Neural cell (in vitro differentiated cells): ENCODE measurements around the gene ASPSCR1. TPM values are rescaled to one million over a fixed set of nuclear protein-coding genes. Genes with fewer than 3 reads are reported as not detected.
A peak's percentile ranks its signal among the peaks of the same experiment; 100 is the strongest.

ENCODE experiments used
- H2AFZ ChIP-seq: fragments of 200-600, 300-800 bp; sonication (generic), shearing (Covaris generic); 2 replicates; pipeline ENCODE4 v1.6.0; 2014; ENCODE audit warnings: low read depth, mild to moderate bottlenecking, antibody characterized with exemption, low read length, moderate library complexity
- H3F3A ChIP-seq: fragments of 200-600 bp; shearing (Covaris generic); 2 replicates; pipeline ENCODE4 v1.6.1; 2016; ENCODE audit warnings: mild to moderate bottlenecking, moderate library complexity, mixed read lengths, antibody characterized with exemption, low read length; ENCODE audit not compliant: insufficient read depth, poor library complexity, severe bottlenecking
- H3K27ac ChIP-seq: fragments of 200-600, 300-800 bp; sonication (generic), shearing (Covaris generic); 2 replicates; pipeline ENCODE4 v1.5.1; 2014; ENCODE audit warnings: mild to moderate bottlenecking, low read length, moderate library complexity
- H3K27me3 ChIP-seq: fragments of 300-800, 200-600 bp; sonication (generic), shearing (Covaris generic); 2 replicates; pipeline ENCODE4 v1.6.0; 2014; ENCODE audit warnings: mild to moderate bottlenecking, low read depth, low read length, moderate library complexity; ENCODE audit not compliant: insufficient read depth
- H3K36me3 ChIP-seq: fragments of 300-800, 200-600 bp; sonication (generic), shearing (Covaris generic); 2 replicates; pipeline ENCODE4 v1.5.1; 2014; ENCODE audit warnings: mild to moderate bottlenecking, antibody characterized with exemption, low read length, moderate library complexity; ENCODE audit not compliant: insufficient read depth
- H3K4me2 ChIP-seq: fragments of 300-800, 200-600 bp; sonication (generic), shearing (Covaris generic); 2 replicates; pipeline ENCODE4 v1.6.0; 2014; ENCODE audit warnings: mild to moderate bottlenecking, low read length
- H3K4me3 ChIP-seq: fragments of 300-800, 200-600 bp; sonication (generic), shearing (Covaris generic); 2 replicates; pipeline ENCODE4 v1.5.1; 2014; ENCODE audit warnings: mild to moderate bottlenecking, low read length, moderate library complexity
- H3K79me2 ChIP-seq: fragments of 200-600 bp; shearing (Covaris generic); replicated peaks from 2 replicates; pipeline ENCODE4 v1.6.0; 2014; ENCODE audit warnings: mild to moderate bottlenecking, low read length, moderate library complexity; ENCODE audit not compliant: insufficient read depth
- H3K9ac ChIP-seq: fragments of 300-800, 200-600 bp; sonication (generic), shearing (Covaris generic); 2 replicates; pipeline ENCODE4 v1.6.1; 2016; ENCODE audit warnings: mild to moderate bottlenecking, low read length, mixed read lengths
- H3K9me2 ChIP-seq: fragments of 200-600 bp; shearing (Covaris generic); 2 replicates; pipeline ENCODE4 v1.6.1; 2016; ENCODE audit warnings: mild to moderate bottlenecking, low read length, mixed read lengths; ENCODE audit not compliant: insufficient read depth
- H3K9me3 ChIP-seq: fragments of 200-600, 300-800 bp; sonication (generic), shearing (Covaris generic); 2 replicates; pipeline ENCODE4 v1.6.1; 2016; ENCODE audit warnings: mild to moderate bottlenecking, mixed run types, low read length, moderate library complexity, mixed read lengths
- H4K20me1 ChIP-seq: fragments of 200-600 bp; shearing (Covaris generic); 2 replicates; pipeline ENCODE4 v1.6.1; 2016; ENCODE audit warnings: mild to moderate bottlenecking, mixed run types; ENCODE audit not compliant: insufficient read depth
- CTCF ChIP-seq: fragments of 450-650 bp; IDR thresholded peaks from 2 replicates; pipeline ENCODE4 v1.5.1; 2014; ENCODE audit warnings: antibody characterized with exemption, mild to moderate bottlenecking, moderate library complexity; ENCODE audit not compliant: poor library complexity, severe bottlenecking
- EP300 ChIP-seq: fragments of 450-650 bp; conservative IDR thresholded peaks from 2 replicates; pipeline ENCODE4 v1.6.1; 2014; ENCODE audit warnings: antibody characterized with exemption, mild to moderate bottlenecking, moderate library complexity; ENCODE audit not compliant: poor library complexity, severe bottlenecking
- EZH2 ChIP-seq: fragments of 200-600, 300-800 bp; shearing (Covaris generic), sonication (generic); IDR thresholded peaks from 2 replicates; pipeline ENCODE4 v1.6.1; 2014; ENCODE audit warnings: antibody characterized with exemption, low read length, borderline replicate concordance, mild to moderate bottlenecking; ENCODE audit not compliant: insufficient read depth, poor library complexity, severe bottlenecking
- MXI1 ChIP-seq: fragments of 450-650 bp; conservative IDR thresholded peaks from 2 replicates; pipeline ENCODE4 v1.6.1; 2014; ENCODE audit warnings: antibody characterized with exemption, mild to moderate bottlenecking; ENCODE audit not compliant: poor library complexity, severe bottlenecking
- POLR2AphosphoS5 ChIP-seq: IDR thresholded peaks from 2 replicates; pipeline ENCODE4 v1.6.1; 2012
- RAD21 ChIP-seq: fragments of 450-650 bp; conservative IDR thresholded peaks from 2 replicates; pipeline ENCODE4 v1.6.1; 2014; ENCODE audit warnings: antibody characterized with exemption, mild to moderate bottlenecking, moderate library complexity
- REST ChIP-seq: IDR thresholded peaks from 2 replicates; pipeline ENCODE4 v1.6.1; 2012; ENCODE audit warnings: borderline replicate concordance
- SMC3 ChIP-seq: fragments of 450-650 bp; conservative IDR thresholded peaks from 2 replicates; pipeline ENCODE4 v1.6.1; 2014; ENCODE audit warnings: antibody characterized with exemption, mild to moderate bottlenecking, moderate library complexity; ENCODE audit not compliant: poor library complexity
- TAF1 ChIP-seq: IDR thresholded peaks from 2 replicates; pipeline ENCODE4 v1.6.1; 2012; ENCODE audit warnings: low read depth
- polyA plus RNA-seq: library from polyadenylated mRNA; depleted of rRNA; stranded (reverse); fragments of >200 nt; gene quantifications from 2 replicates; pipeline ENCODE4 v1.2.3, GENCODE V29; 2014

ASPSCR1 gene
- polyA plus RNA-seq, 1 donor from 2014 or later, result 28.0 TPM

- Histone ChIP-seq H3K9me2 (no peaks in the 10 kb centered on the region), H3K36me3 (no peaks in the 10 kb centered on the region), H2AFZ (peak within 1 kb of the TSS; percentile 76), H3K4me3 (peak within 1 kb of the TSS; percentile 93), H3K27me3 (no peaks in the 10 kb centered on the region), H3K4me2 (peak within 1 kb of the TSS; percentile 65), H3K27ac (peak within 1 kb of the TSS; percentile 74), H3K9me3 (no peaks in the 10 kb centered on the region), H4K20me1 (no peaks in the 10 kb centered on the region), H3K79me2 (no peaks in the 10 kb centered on the region), H3K9ac (peak within 1 kb of the TSS; percentile 77), H3F3A (peaks cover 8% of the 10 kb centered on the region)
- TF ChIP-seq MXI1, result peak; percentile 93
- TF ChIP-seq SMC3, result peak; percentile 79
- TF ChIP-seq RAD21, result peak; percentile 62
- peak; percentile 97 for TF ChIP-seq CTCF
- TF ChIP-seq TAF1, result no peak
- TF ChIP-seq REST, result peak; percentile 38
- TF ChIP-seq POLR2AphosphoS5, result peak; percentile 81
- TF ChIP-seq EP300, result peak; percentile 61
- TF ChIP-seq EZH2, result no peak
These were observed 59.9 kb downstream of the ASPSCR1 start, which contains the start of gene DCXR for GRCh38 chr17:82037092-82037888. DCXR (minus strand) TSS chr17:82037697; CDS start chr17:82037682, 15 bp downstream.

DNA sequence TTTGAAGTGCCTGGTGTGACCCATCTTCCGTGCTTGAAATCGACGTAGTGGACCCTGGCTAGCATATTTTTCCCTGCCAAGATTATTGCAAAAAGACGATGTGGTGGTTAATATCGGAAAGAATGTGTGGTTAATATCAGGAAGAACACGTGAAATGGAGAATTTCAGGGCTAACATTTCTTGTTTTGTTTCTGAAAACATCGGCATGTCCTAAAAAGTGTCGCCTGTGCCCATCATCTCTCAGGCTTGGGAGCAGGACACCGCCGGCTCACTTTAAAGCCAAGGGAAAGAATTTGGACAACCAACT lies 60.4 kb downstream of the ASPSCR1 start:
- Histone ChIP-seq H3F3A (peaks cover 8% of the 10 kb centered on the region), H3K9ac (no peak overlapping the region), H3K4me2 (no peak overlapping the region), H3K36me3 (no peaks in the 10 kb centered on the region), H3K9me2 (no peaks in the 10 kb centered on the region), H3K79me2 (no peaks in the 10 kb centered on the region), H2AFZ (peak overlapping the region; percentile 76), H3K27me3 (no peaks in the 10 kb centered on the region), H3K4me3 (peak overlapping the region; percentile 93), H3K27ac (no peak overlapping the region), H4K20me1 (no peaks in the 10 kb centered on the region), H3K9me3 (no peaks in the 10 kb centered on the region)
- TF ChIP-seq EZH2 (no peak), POLR2AphosphoS5 (no peak), REST (no peak), TAF1 (no peak), CTCF (no peak), EP300 (no peak), MXI1 (no peak), SMC3 (no peak), RAD21 (no peak)
